ENCODE data around the gene ITGA11.

DNA sequence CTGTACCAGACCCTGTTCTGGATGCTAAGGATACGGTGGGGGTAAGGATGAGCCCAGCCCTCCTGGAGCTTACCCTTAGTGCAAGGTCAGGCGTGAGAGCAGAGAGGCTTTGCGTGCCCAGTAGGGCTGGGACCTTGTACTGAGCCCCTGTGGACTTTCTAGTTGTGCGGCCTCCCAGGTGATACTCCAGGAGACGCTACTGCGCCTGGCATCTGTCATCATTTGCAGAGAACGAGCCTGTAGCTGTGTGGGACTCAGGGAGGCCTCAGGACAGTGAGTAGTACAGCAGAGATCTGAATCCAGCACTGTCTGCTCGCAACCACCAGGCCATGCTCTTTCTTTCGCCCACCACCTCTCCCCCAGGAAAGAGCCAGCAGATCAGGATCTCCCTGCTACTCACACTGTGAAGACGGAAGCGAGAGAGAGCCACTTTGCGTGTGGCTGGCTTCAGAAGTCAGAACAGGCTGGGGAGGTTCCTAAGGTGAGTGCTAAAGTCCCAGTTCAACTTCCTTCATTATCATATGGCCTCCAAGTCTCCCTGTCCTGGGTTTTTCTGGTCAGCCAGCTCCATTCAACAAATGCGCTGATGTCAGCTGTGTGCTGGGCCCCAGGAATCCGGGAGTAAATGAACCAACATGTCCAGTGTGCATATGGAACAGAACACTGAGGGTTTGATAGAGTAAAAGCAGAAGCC is 38.2 kb upstream of the ITGA11 start:
- no peak for TF ChIP-seq POLR2AphosphoS5 (IDR thresholded peaks at IDR 0.05; ENCODE audit: low read depth, low read length)
- no peak for TF ChIP-seq POLR2A (IDR thresholded peaks at IDR 0.05; ENCODE audit: low read depth, low read length)
- TF ChIP-seq TAF1 (IDR thresholded peaks at IDR 0.05; ENCODE audit: borderline replicate concordance, low read depth, low read length), result no peak

Measured in GM12892 (cell line).